Measurements from ENCODE around the gene WSB1.

GRCh38 chr17:27299384-27300049, 5.6 kb downstream of the WSB1 start:
- TF ChIP-seq CTCF (conservative IDR thresholded peaks at IDR 0.05; ENCODE audit: low read depth, low read length) (no peak), EZH2 (IDR thresholded peaks at IDR 0.05; ENCODE audit: borderline replicate concordance, low read depth, low read length, poor library complexity, severe bottlenecking) (no peak)

All from A673 (cell line).